Activated CD4-positive, alpha-beta T cell treated with anti-CD3 and anti-CD28 coated beads, Interleukin-2, amount 50 U/mL, for 1 hour (primary cell): ENCODE measurements around the gene TAF15.

ENCODE experiments used
- DNase-seq: peaks from one replicate; pipeline ENCODE4 v3.0.0-alpha.2; 2020

The TAF15 gene

DNA sequence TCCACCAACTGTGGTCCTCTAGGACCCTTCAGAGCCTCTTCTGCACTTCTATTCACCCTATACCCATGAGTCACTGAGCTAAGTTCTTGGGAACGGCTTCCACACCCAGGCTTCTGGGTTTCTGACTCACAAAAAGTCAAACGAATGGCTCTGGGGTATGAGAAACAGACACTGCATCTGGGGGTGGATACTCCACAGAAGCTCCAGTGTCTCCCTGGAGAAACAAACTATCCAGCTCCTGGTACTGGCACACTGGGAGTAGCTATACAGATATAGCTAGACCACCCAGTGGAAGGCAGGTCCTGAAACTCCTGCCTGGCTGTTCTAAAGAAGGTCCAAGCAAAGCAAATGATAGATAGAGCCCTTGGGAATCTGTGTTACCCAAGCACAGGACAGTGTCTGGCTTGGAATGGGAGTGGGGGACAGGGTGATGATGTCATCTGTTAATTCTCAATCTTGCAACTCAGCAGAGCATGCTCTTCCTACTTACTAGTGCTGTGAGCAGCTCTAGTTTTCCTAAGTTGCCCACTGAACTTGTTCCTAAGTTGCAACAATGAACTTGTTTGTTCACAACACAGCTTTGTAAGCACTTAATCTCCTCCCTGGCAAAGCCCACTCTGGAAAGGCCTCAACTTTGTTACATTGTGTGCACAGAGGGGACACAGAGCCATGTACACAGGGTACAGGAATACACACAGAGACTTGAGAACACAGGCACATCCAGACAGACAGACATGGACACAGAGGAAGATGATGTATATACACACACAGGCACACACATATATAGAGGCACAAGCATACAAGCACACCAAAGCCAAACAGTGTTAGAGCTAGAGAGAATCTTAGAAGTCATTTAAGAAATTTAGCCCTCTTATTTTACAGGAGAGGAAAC is 20.6 kb upstream of the TAF15 start:
- no peak for DNase-seq

GRCh38 chr17:35790841-35791240 is 18.4 kb upstream of the TAF15 start:
- no peak for DNase-seq

GRCh38 chr17:35791681-35792350 is 17.5 kb upstream of the TAF15 start:
- no peak for DNase-seq

DNA sequence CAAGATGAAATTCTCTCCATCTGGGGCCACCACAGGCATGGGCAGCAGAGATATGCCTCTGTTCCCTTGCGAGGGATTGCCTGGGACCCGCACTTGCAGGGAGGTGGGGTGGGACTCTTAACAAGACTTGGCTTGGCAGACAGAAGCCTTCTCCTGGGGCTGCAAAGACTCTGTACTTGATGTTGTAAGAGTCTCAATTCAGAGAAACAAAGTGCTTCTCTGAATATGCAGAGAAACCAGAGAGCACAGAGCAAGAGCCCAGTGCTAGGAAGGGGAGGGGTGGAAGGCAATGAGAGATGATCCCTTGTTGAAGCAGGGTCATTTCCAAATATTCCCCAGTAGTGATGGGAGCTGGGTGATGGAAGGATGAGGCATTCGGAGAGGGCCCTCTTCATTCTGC is 16.0 kb upstream of the TAF15 start:
- no peak for DNase-seq

DNA sequence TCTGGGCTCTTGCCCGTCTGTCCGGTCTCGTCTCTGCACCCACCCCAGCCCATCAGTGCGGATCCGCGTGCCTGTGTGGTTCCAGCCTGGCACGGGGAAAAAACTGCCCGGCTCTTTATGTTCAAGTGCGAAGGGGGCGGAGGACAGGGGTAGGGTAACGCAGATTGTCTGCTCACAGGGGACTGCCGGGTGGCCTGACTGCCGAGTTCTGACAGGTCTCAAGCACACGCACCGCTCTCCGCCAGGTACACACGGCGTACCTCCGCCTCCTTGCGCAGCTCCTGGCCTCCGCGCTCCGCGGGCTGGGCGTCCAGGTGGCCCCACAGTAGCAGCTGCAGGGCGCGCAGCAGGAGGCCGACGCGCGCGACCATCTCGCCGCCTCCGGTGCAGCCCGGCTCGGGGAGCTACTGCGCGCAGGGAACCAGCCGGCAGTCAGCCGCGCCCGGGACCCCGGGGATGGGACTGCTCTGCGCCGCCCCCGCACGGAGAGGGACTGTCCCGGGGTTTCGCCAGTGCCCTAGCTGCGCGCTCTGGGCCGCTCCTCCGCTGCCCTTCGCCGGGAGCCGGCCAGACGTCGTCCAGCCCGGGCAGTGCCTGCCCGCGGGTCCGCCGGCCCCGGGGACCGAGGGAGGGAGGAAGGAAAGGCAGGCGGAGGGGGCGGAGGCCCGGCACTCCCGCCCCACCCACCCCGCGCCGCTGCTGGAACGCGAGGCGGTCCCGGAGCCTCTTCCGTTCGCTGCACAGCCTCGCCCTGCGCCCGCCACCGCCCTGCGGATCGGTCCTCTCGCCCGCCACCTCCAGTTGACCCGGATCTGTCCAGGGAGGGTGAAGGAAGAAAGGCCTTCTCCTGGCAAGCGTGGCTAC is 14.0 kb upstream of the TAF15 start, which contains the start of gene MMP28:
MMP28 (minus strand) TSS at position 635 of the 864 bp plus-strand sequence; CDS start at position 371, 264 bp downstream.
- peak; percentile 20 for DNase-seq

- no peak for DNase-seq
Observed at GRCh38 chr17:35795871-35796265, 13.4 kb upstream of the TAF15 start.

DNA sequence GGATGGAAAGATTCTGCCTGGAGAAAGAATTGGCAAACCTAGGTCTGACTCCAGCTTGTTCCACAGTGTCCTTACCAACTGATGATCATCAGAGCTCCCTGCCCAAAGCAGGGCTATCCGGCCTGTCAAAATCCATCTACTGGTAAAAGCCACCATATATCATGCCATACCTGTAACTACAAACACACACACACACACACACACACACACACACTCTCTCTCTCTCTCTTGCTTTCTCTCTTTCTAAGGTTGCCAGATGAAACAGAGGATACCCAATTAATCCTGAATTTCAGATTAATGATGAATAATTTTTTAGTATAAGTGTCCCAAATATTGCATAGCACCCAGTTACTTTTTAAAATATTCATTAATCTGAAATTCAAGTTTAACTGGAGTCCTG is 12.3 kb upstream of the TAF15 start:
- no peak for DNase-seq

DNA sequence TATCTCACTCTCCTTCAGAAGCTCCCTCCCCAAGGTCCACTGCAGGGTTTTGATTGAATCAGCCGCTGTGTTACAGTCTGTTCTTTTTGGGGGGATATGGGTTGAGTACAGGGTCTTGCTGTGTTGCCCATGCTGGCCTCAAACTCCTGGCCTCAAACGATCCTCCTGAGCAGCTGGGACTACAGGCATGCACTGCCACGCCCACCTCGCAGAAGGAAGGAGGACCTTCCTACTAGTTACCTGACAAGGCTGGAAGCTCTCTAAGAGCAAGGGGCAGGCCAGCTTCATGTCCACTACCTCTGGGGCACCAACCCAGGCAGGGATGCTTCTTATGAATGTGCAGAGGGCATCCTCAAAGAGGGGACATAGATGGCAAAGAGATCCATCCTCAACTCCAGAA is 11.9 kb upstream of the TAF15 start:
- no peak for DNase-seq

DNA sequence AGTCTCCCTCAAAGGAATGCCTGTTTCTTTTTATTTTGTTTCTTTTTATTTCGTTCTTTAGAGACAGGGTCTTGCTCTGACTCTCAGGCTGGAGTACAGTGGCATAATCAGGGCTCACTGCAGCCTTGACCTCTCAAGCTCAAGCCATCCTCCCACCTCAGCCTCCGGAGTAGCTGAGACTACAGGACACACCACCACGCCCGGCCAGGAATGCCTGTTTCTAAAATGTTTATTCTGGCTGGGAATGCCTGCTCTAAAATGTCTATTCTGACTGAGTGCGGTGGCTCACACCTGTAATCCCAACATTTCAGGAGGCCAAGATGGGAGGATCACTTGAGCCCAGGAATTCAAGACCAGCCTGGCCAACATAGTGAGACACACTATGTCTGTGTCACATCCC is 11.4 kb upstream of the TAF15 start:
- no peak for DNase-seq

DNA sequence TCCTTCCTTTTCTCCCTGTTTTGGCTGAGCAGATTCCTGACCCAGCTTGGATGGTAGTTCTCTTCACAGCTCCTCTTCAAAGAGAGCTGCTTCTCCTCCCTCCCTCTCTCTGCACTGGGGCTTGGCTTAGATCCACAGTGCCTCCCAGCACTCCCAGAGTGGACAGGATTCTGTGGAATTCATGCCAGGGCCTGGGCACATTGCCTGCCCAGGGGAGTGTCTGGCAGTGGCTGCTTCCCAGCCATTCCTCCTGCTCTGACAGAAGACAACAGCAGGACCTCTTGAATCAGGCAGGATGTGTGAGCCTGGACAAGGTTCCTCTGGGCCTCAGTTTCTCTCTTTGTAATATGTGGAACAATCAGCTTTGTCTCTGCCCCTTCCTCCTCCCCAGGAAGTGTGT is 9.3 kb upstream of the TAF15 start:
- DNase-seq, result no peak

- peak; percentile 8 for DNase-seq
Observed at GRCh38 chr17:35801583-35802224, 7.6 kb upstream of the TAF15 start.

- no peak for DNase-seq
Observed at GRCh38 chr17:35804658-35805192, 4.6 kb upstream of the TAF15 start.

- DNase-seq, result no peak
Observed at GRCh38 chr17:35807371-35808144, 1.7 kb upstream of the TAF15 start.

GRCh38 chr17:35808240-35808961 is 883 bp upstream of the TAF15 start:
- DNase-seq, result no peak

GRCh38 chr17:35809855-35810461 is 674 bp downstream of the TAF15 start:
- no peak for DNase-seq

DNA sequence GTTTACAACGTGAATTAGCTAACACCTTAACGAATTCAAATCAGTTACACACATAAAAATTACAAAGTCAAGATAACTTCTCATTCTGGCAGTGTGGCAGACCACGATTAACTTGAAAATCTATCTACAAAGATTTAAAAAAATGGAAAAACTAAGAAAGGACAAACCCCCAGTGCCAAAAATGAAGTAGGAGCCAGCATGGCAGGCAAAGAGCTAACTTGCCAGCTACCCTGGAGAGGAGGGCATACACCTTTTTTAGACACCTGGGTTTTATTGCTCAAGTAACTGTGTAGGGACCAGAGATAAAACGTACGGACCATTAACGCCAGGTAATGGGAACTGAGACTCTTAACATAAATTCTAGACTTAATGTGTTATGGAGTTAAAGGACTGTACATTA is 2.5 kb downstream of the TAF15 start:
- DNase-seq, result no peak

DNA sequence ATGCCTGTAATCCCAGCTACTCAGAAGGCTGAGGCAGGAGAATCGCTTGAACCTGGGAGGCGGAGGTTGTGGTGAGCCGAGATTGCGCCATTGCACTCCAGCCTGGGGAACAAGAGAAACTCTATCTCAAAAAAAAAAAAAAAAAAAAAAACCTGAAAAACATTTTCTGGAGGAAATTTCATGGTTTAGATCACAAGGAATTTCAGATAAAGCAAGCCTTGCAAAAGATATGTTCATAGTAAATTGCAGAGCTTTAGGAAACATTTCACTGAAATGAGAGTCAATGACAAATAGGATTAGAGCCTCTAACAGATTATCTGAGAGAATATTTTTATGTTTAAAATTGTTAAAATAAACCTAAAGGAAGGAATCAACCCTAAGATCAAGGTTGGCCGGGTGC is 3.2 kb downstream of the TAF15 start:
- DNase-seq, result no peak

- no peak for DNase-seq
Observed at GRCh38 chr17:35816723-35817122, 7.4 kb downstream of the TAF15 start.

DNA sequence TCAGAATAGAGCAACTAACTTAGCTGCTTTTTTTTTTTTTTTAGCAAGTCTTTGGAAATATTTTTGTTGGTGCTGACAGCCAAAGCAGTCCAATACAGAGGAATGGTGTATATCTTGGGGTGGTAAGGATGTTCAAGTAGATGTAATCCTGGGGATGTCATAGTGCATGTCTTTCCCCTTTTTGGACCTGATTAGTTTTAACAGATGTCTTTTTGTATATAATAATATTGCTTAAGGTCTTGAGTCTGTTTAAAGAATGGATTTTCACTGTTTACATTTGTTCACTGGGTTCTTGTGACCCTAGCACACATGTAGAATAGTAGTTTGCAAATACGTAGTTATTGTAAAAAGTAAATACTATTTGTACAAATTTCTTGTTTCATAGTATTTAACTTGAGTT is 7.9 kb downstream of the TAF15 start:
- DNase-seq, result no peak

GRCh38 chr17:35819455-35819854 is 10.2 kb downstream of the TAF15 start:
- no peak for DNase-seq

DNA sequence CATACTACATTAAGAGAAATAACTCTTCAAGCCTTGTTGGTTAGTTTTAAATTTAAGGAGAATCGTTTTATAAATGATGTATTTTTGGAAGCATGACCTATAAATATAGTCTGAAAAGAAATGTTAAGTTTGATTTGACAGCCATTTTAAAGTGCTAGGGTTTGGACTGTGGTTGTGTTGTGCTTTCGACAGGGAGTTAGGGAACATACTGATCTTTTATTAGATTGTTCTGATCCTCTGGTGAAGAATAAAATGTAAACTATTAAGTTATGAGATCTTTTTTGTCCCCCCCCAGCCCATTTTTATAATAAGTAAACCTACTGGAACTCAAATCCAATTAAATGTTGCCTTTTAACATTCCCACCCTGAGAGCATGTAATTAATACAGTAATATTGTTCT is 12.0 kb downstream of the TAF15 start:
- DNase-seq, result no peak
